GM18870 (cell line): Measurements from ENCODE around the gene RSPO3.

Experiments used
- ATAC-seq: cut with Tn5 transposase; IDR thresholded peaks from one replicate; pipeline ENCODE4 v1.9.1; 2021; ENCODE audit warnings: moderate library complexity; ENCODE audit not compliant: unreplicated experiment

RSPO3 gene

DNA sequence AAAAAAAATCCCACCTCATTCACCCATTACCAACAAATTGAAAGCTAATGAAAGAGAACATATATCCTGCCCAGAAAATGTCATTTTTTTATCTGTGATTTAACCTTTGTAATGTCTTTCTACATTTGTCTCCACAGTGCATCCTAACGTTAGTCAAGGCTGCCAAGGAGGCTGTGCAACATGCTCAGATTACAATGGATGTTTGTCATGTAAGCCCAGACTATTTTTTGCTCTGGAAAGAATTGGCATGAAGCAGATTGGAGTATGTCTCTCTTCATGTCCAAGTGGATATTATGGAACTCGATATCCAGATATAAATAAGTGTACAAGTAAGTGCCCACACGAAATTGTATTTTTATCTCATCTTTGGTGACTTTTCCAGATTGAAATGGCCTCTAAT is 30.0 kb downstream of the RSPO3 start:
- ATAC-seq = no peak

DNA sequence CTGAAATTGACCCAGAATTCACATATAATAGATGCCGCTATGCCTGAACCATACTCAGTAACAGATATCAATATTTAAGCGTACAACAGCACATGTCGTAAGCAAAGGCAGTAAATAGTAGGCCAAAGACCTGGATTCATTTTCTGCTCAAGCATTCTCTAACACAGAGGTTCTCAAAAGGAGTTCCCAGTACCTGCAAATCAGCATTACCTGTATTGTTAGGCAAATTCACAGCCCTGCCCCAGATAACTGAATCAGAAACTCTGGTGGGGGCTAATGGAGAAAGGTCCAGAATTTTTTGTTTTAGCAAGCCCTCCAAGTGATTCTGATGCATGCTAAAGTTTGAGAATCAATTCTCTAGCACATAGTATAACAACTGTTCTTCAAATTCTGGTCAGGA is 36.0 kb downstream of the RSPO3 start:
- no peak for ATAC-seq

DNA sequence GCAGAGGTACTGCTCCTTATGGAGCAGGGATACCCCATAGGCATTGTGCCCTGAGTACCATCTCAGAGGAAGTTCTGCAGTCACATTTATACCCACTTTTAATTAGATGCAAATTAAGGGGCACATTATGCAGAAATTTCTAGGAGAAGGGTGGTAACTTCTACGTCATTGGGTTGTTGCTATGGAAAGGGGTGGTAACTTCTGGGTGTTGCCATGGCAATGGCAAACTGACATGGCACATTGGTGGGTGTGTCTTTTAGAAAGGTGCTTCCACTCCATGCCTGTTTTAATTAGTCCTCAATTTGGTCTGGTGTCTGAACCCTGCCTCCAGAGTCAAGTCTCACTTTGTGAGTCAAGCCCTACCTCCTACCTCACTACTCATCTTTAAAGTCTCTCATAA is 42.0 kb downstream of the RSPO3 start:
- no peak for ATAC-seq

DNA sequence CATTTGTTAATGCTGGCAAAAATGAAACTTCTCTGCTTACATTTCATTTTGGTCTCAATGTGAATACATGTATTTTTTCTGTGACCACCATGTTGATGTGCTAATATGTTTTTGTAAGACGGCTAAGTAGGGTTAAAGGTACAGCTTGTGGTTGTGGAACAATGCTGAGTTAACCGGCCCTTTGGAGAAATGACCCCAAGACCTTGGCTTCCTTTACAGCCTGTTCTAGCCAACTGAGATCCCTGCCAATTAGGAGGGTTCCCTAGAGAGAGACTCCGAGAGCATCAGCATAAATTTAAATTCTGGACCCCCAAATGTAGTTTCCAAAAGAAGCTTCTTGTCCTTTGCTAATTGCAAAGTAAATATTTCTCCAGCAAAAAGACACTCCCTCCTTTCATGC is 44.4 kb downstream of the RSPO3 start:
- no peak for ATAC-seq

DNA sequence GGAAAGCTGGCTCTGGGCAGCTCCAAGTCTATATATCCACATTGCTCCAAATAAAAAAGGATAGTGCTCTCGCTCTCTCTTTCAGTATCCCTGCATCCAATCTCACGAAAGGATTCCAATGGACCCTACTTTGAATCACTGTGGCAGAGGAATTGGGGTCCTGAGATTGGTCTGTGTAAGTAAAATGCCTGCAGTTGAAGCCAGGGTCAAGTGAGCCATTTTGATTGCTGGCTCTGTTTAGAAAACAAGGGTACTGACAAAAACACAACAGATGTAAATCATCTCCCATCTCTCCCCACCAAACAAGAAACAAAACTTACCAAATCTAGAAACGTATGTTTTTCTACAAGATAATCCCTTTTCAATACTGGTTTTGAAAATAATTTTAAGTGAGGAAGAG is 45.6 kb downstream of the RSPO3 start:
- no peak for ATAC-seq

DNA sequence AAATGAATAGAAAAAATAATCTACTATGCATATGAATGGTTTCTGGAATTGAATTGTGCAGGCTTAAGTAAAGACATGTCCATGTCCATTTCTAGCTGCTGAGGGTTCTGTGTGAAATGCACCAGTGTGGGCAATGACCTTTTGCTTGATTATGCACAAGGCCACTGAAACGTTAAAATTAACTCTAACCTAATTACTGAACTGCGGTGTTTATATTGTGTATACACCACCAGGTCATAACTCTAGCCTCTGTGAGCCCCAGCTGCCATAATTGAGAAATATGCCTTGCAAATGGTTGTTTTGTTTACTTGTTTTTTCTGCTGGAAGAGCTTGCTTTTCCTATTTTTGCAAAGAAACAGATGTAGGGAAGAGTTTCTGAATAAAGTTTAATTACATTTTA is 46.1 kb downstream of the RSPO3 start:
- no peak for ATAC-seq

DNA sequence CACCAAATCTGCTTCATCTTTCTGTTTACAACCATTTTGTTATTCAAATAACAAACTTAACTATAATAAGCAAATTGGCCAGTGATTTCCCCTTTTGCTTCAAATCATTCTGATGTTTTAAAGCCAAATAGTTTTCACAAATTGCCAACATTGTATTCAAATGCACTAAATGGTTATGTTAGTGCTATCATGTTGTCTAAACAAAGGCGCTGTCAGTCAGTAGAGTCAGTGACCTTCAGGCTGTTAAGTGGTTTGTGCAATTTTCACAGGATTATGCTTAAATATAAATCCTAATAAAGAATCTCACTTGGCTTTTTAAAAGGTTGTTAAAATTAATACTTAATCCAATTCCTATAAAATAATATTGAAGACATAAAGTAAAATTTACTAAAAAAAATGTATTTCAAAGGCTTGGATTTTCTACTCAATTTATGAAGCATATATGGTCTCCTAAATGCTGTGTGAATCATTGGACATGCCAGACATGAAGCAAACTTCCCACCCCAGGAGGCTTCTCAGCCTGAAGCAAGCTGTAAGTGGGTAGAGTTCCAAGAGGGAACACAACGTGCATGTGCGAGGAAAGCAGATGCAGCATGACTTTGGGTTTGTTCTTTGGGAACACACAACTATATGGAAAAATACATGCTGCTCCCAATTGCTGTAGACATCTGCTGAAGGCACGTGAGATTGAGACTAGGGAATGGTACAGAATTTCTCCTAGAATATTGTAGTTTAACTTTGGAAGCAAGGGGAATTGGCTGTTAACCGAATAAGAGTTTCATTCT is 54.9 kb downstream of the RSPO3 start:
- no peak for ATAC-seq

DNA sequence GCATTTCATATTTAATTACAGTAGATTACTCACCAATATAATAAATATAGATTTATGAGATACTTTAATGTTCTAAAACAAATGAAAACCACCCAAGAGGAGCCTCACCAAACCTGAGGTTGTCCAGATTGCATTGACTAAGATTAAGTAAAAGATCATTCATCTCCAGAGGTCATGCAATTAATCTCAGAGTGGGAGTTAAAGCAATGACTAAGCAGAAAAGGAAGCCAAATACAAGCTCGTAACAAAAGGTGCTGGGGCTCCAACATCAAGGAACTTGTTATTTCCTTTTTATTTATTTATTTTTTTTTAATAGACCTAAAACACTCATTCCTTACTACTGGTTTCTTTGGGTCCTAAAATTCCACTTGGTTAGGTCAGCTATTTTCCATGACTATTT is 57.7 kb downstream of the RSPO3 start:
- ATAC-seq = no peak

DNA sequence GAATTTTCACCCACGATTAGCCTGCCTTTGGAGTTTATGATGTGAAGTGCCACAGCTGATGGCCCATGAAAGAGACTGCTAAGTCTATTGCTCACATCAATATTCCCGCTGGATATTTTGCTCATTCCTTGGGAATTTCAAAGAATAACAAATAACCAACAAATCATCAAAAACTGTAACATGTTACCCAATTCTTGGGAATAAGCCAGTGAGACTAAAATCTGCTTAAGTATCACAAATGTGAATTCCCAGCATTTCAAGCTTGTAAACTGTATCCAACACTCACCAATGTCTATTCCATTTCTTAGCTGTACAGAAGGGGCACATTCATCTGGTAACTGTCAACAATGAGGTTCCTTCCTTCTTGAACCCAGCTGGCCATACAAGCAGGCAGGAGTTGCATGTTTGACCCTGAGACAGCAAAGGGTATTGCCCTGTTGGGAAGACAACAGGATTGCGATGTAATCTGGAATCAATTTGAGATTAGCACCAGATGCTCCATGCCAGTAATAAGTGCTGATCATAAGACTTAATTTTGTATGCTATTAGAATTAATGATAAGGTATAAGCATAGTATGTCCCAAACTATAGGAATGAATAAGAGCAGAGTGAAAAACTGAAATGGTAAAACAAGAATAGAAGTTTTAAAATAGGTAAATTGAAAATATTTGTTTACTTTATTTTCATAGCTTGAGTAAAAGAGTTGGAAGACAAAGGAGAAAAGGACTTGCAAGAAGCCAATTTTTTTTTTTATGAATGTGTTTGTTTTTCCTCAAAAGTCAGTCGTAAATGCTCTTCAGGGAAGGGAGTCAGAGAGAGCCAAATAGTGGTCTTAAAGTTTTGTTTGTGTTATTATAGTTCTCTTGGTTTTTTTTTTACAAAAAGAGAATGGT is 58.8 kb downstream of the RSPO3 start:
- no peak for ATAC-seq

DNA sequence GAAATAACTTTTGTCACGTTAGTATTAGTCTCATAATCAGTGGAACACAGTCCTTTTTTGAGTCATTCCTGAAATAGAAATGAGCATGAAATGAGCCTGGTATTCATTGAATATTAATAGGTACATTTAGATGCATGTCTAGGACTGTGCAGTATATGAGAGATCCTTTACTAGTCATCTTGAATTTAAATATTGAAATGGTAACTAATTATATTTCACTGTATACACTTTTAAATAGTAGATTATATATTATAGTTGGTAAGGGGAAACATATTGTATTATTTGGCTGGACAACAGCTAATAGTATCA is 59.4 kb downstream of the RSPO3 start:
- no peak for ATAC-seq

DNA sequence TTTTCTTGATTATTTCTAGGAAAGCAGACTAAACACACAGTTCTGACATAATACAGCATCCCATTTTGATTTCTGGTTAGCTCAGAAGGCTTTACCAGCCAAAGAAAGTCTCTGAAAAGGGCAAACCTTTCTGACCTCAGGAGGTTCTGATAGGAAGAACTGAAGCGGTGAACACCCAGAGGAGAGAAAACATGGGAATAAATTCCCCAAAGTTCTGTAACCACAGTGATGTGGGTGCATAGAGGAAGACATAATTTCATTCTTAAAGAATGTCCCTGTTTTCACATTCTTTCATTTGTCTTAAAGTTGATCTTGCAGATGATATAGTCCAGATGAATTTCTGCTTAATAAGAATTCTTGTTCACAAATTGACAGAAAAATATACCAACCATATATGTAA is 60.3 kb downstream of the RSPO3 start:
- ATAC-seq = no peak

DNA sequence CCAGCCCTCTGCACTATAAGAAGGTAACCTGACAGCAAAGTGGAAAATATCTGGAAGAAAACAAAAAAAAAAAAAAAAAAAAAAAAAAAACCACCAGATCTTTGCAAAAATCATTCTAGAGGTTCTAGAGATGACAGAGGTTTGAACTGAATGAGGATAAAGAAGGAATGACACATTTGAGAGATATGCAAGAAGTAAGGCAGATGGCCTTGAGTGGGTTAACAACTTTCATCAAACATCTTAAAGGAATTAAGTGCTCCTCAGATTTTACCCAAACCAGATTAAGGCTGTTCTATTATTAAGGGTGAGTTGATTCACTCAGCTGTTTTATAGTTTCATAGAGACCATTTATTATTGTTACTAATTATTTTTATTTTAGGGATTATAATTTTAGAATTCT is 62.0 kb downstream of the RSPO3 start:
- no peak for ATAC-seq

DNA sequence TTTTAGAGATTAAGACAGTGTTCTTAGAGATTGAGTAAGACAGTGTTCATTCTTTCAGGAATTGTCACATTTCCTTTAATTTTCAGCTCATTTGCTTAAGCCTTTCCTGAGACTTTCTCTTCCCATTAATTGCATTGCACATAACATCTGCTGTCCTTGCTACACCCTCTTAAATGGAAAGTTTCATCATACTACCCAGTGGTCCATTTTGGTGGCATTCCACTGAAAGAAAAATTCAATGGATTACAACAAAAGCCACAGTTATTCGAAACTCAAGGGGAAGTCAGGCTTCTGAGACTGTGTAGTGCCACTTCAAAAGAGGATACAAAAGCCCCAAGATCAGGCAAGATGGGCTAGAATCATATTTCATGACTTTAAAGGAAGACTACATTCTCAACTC is 64.0 kb downstream of the RSPO3 start:
- no peak for ATAC-seq

DNA sequence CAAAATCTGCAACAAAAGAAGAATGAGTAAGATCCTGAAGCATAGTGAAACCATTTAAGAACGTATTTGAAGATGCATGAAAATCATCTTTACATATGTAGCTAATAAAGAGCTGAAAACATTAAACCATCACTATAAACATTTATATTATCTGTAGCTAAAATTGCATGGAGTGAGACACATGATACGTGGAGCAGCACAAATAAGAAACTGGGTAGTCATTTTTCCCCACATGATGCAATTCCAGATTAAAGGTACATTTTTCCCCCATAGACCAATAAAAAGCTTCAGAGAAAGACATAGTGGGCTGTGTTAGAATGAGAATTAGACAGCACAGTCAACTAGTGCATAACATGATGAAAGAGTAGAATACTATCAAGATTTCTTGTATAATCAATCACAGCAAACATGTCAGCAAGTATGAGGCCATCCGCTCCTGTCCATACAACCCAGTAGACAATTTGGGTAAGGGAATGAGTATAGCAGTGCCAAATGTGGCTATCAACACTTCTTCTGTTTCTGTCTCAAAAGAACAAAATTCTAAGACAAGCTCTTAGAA is 67.0 kb downstream of the RSPO3 start:
- no peak for ATAC-seq

DNA sequence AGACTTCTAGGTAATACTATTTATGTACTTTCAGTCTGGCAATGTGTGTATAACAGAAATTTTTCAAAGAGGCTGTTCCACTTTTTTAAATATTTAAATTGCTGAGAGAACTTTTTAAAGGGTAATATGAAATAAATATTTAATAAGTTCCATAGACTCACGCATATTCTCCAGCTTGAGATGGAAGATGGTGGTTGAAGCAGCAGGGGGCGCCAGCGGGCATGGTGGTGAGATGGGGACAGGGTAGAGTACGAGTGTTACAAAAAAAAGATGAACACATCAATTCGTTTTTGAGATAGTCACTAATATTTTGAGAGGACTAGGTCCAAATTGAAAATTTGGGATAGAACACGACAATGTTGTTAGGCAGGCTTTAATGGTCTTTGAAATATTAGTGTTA is 68.4 kb downstream of the RSPO3 start:
- no peak for ATAC-seq

DNA sequence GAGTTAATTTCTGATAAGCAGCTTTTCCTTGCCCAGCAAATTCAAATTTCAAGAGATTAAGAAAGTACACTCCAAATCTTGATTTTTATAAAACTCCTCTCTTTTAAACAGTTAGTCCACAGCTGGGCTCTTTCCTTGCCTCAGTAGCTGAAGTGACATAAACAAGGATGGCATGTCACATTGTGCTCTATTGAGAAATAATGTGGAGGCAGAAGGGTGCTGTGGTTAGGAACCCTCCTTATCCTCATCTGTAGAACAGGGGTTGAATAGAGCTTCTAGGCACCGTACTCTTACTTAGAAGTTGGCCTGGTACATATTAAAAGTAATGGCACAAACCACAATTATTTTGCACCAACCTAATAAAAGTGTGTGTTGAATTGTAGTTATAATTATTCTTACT is 70.3 kb downstream of the RSPO3 start:
- ATAC-seq = no peak

DNA sequence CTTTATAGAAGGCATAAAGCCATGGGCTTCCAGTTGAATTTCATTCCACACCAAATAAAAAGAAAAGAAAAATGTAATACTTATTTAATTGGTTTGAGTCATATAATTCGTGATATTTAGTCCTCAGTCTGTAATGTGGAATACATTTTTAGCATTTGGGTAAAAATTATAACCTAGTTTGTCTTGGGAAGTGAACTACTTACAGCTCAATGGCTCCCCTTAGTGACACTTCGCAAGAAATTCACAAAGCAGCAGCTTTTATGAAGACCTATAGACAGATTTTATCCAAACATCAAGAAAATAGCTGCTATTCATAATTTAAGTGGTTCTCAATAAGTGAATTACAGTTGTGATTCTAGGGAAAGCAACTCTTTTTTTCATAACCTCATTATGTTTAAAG is 72.1 kb downstream of the RSPO3 start:
- no peak for ATAC-seq

DNA sequence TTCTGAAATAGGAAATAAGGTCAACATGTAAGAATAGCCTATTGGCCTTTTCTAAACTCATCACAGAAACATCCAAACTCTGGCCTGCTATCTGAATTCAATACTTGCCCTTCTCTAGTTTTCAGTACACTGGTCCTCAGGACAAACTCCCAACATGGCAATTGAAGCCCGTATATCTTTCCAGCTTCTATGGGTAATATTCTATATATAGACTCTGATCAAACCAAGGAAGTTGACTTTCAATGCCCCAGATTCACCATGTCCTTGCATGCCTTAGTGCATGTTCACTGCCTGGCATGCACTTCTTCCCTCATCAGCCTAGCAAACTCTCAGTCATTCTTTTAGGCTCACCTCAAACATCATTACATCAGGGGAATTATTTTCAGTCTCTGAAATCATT is 73.2 kb downstream of the RSPO3 start:
- no peak for ATAC-seq

DNA sequence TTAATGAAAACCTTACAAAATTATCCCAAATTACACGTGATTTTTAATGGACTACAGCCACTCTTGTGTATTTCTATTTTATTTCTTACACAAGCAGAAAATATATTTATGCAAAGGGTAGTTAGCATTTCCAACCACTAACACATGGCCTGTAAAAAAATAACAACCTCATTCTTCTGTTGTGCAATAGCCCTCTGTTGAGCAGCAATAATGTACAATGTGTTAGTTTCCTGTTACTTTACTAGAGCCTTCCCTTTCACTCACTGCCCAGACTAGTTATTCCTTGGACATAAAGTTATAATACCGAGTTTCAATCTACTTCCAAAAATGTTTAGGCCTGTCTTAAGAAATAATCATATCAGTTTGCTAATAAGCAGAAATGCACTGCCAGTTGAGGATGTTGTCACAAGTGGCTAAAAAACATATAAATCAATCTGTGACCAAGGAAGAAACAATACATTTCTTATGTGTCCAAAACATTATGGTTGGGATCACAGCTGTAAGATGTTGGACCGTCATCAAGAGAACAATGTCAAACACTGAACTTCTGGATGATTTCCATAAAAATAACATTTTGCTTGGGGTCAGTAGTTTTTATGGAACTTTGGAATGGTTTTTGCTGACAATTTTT is 74.6 kb downstream of the RSPO3 start:
- no peak for ATAC-seq

DNA sequence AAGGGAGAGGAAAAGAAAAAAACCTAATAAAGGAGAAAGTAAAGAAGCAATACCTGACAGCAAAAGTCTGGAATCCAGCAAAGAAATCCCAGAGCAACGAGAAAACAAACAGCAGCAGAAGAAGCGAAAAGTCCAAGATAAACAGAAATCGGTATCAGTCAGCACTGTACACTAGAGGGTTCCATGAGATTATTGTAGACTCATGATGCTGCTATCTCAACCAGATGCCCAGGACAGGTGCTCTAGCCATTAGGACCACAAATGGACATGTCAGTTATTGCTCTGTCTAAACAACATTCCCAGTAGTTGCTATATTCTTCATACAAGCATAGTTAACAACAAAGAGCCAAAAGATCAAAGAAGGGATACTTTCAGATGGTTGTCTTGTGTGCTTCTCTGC is 77.4 kb downstream of the RSPO3 start:
- no peak for ATAC-seq

DNA sequence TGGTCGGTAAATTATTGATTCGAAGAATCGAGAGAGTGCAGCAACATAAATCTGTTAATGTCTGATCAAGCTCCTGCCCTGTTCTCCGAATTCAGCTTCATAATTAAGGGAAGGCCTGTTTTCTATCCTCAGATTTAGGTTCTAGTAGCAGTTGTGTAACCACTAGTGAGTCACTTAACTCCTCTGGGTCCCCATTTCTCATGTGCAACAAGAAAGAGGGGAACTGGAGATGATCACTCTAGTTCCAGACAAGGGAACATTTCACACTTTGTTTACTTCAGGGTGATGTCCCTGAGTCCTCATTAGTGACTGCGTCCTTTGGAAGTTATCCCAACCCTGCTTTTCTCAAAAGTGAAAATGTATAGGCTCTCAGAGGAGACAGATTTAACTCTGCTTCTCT is 80.1 kb downstream of the RSPO3 start:
- ATAC-seq = no peak

DNA sequence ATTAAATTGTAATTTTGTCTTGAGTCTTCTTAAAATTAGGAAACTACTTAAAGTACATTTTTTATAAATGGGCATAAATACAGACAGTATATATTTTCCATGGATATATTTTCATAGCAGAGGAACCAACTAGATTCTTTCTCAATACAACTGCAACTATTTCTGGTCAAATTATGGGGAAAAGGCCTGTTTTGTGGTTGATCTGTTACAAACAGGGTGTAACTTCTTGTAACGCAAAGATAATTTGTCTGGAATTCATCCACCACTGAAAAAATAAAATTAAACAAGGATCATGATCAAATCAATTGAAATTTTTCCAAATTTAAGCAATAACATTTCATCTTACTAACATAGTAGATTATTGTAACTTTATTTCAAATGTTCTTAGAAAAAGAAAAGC is 81.0 kb downstream of the RSPO3 start:
- no peak for ATAC-seq
